ENCODE measurements around the gene CBX8. TPM values are rescaled to one million over a fixed set of nuclear protein-coding genes. Genes with fewer than 3 reads are reported as not detected.
A peak's percentile ranks its signal among the peaks of the same experiment; 100 is the strongest.

The CBX8 gene
- total and polyA plus RNA-seq, 2 of the 13 experiments (the other 11 are each of a cell fraction or from before 2014, with no cell fraction given) = 0.34 to 12.6 TPM

- no peak for TF ChIP-seq ZNF710 (CRISPR knock-in tag; IDR thresholded peaks at IDR 0.05; ENCODE audit: borderline replicate concordance)
- no peak for TF ChIP-seq ZNF776 (CRISPR knock-in tag; IDR thresholded peaks at IDR 0.05)
- no peak for TF ChIP-seq SOX13 (IDR thresholded peaks at IDR 0.05)
- no peak for TF ChIP-seq SOX13 (CRISPR knock-in tag; conservative IDR thresholded peaks at IDR 0.05 in 1 of 2, IDR thresholded peaks at IDR 0.05 in 1 of 2)
- TF ChIP-seq ZFP41 (CRISPR knock-in tag; IDR thresholded peaks at IDR 0.05; ENCODE audit: borderline replicate concordance) = peak; percentile 13; the same call in 1 of the 2 replicates
- peak; percentile 89; the same call in 1 of the 2 replicates for TF ChIP-seq ZNF230 (CRISPR knock-in tag; IDR thresholded peaks at IDR 0.05)
- TF ChIP-seq ZNF292 (CRISPR knock-in tag; IDR thresholded peaks at IDR 0.05; ENCODE audit: borderline replicate concordance, low read depth) = no peak
- 0 out of 2 replicates have a peak, but pooled peaks have one; percentile 59 for TF ChIP-seq ZBTB46 (CRISPR knock-in tag; IDR thresholded peaks at IDR 0.05; ENCODE audit: borderline replicate concordance)
- no peak for TF ChIP-seq ZFP90 (CRISPR knock-in tag; IDR thresholded peaks at IDR 0.05; ENCODE audit: borderline replicate concordance)
- no peak for TF ChIP-seq RXRB (CRISPR knock-in tag; IDR thresholded peaks at IDR 0.05; ENCODE audit: borderline replicate concordance)
- TF ChIP-seq ZNF570 (CRISPR knock-in tag; IDR thresholded peaks at IDR 0.05; ENCODE audit: borderline replicate concordance) = 0 out of 2 replicates have a peak, but pooled peaks have one; percentile 22
- TF ChIP-seq ATF7 (IDR thresholded peaks at IDR 0.05) = no peak
- TF ChIP-seq ATF7 (CRISPR knock-in tag; IDR thresholded peaks at IDR 0.05) = no peak
- TF ChIP-seq ZSCAN5A (CRISPR knock-in tag; IDR thresholded peaks at IDR 0.05; ENCODE audit: borderline replicate concordance) = no peak
- TF ChIP-seq POGZ (CRISPR knock-in tag; IDR thresholded peaks at IDR 0.05) = 0 out of 2 replicates have a peak, but pooled peaks have one; percentile 25
- TF ChIP-seq RNF219 (CRISPR knock-in tag; IDR thresholded peaks at IDR 0.05) = no peak
- TF ChIP-seq ZNF747 (CRISPR knock-in tag; IDR thresholded peaks at IDR 0.05; ENCODE audit: borderline replicate concordance) = no peak; the same call in 1 of the 2 replicates
- no peak for TF ChIP-seq ZKSCAN5 (CRISPR knock-in tag; IDR thresholded peaks at IDR 0.05)
- 0 out of 2 replicates have a peak, but pooled peaks have one; percentile 9 for TF ChIP-seq ZNF205 (CRISPR knock-in tag; IDR thresholded peaks at IDR 0.05)
- TF ChIP-seq PITX1 (CRISPR knock-in tag; IDR thresholded peaks at IDR 0.05) = 0 out of 2 replicates have a peak, but pooled peaks have one; percentile 3
- 0 out of 2 replicates have a peak, but pooled peaks have one; percentile 61 for TF ChIP-seq IRF1 (CRISPR knock-in tag; IDR thresholded peaks at IDR 0.05; ENCODE audit: low read depth)
Measured at GRCh38 chr17:79830763-79831264, 33.9 kb upstream of the CBX8 start (continued).

Data from HepG2 (cell line).